ENCODE measurements around the gene KRT27.
"Not testable (repeated sequence)": the region's sequence is repeated elsewhere in the genome, so short reads cannot be mapped to it uniquely, and the experiment has no call there.

KRT27 gene

GRCh38 chr17:40750391-40750790 is 32.0 kb downstream of the KRT27 start:
- DNase-seq: no peak

- not testable (repeated sequence) for DNase-seq
These were observed 33.7 kb downstream of the KRT27 start for GRCh38 chr17:40748666-40749065.

- DNase-seq: no peak
These were observed 43.8 kb downstream of the KRT27 start for GRCh38 chr17:40738553-40738952.

- DNase-seq: no peak
These were observed 47.3 kb downstream of the KRT27 start for GRCh38 chr17:40735016-40735415.

- no peak for DNase-seq
These were observed 48.3 kb downstream of the KRT27 start for GRCh38 chr17:40734018-40734417.

- no peak for DNase-seq
These were observed 51.4 kb downstream of the KRT27 start for GRCh38 chr17:40730970-40731369.

- no peak for DNase-seq
These were observed 54.7 kb downstream of the KRT27 start for GRCh38 chr17:40727447-40728231.

GRCh38 chr17:40726919-40727318 is 55.4 kb downstream of the KRT27 start:
- no peak for DNase-seq

Data from CD4-positive, alpha-beta T cell treated with Interferon gamma for 1 hour (primary cell).